Measurements from ENCODE around the gene PROP1. TPM values are rescaled to one million over a fixed set of nuclear protein-coding genes. Genes with fewer than 3 reads are reported as not detected.
"Not testable (repeated sequence)": the region's sequence is repeated elsewhere in the genome, so short reads cannot be mapped to it uniquely, and the experiment has no call there.

PROP1 gene
- polyA plus RNA-seq (ENCODE audit: insufficient read length): not detected

DNA sequence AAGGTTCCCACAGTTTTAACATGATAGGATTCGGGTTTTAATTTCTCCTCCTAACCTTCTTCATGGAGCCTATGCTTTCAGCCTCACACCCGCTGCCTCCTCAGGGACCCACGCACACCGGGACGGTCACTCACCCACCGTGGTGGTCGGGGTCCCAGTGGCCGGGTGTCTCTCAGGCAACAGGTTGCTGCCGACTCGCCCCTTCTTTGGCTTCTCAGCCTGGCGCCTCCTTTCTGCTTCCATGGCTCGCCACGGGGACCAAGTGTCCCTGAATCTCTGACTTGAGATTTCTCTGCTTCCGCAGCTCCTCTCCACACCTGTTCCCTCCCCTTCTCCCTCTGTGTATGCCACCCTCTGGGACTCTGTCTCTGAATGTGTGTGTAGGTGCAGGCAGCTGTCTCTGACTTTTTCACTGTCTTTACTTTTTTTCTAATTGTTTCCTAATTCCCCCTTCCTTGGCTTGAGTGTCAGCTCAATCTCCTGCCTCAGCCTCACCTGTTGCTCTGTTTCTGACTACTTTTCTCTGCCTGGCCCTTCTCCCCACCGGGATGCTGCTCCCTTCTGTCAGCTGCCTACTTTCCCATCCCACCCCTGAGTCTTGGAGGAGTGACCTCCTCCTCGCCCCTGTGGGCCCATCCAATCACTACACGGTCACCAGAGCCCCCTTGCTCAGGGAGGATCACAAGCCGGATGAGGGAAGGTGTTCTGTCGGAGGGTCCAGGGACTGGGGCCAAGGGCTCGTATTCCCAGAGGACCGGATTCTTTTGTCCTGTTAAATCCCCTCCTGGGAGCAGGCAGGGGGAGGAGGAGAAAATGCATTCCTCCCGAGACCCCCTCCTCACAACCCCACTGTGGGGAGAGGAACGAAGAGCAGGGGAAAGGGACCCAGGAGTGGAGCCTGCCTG, at the start of gene PROP1:
TSS of gene PROP1 (minus strand) at position 552 of the 905 bp plus-strand sequence. CDS start at position 243, 309 bp downstream.
- DNase-seq: no peak

GRCh38 chr5:178019379-178020030, 23.5 kb upstream of the PROP1 start:
- not testable (repeated sequence) for DNase-seq

- DNase-seq: not testable (repeated sequence)
These were observed 16.7 kb upstream of the PROP1 start for GRCh38 chr5:178012758-178013157.

DNA sequence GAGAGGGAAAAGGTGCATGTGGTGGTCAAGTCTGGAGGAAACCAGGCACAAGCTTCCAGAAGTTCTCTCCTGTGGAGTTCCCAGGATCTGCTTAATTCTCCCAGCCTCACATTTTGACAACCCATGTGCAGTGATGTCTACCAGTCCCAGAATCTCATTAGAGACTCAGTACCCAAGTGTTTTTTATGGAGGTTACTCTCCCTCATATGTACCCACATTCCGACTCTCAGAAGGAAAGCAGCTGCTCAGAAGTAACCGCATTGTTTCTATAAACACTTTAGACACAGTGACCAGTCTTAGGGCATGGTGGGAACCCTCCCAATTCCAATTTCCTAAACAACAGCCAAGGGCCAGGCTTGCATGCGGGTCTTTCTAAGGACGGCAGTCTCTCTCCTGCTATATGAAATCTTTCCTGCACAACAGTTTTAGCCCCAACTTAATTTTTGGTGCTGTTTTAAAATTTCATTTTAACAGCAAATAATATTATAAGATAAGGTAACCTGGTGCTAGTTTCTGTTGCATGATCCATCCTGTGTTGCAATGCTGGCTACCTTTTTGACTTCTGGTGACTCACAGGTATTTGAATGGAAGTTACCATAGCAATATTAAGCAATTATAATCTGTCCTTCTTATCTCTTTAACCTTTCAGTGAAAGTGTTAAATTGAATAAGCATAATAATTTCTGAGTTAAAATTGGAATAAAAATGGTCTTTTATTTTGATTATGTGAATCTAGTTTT, 15.9 kb upstream of the PROP1 start:
- DNase-seq: not testable (repeated sequence)

- DNase-seq: not testable (repeated sequence)
These were observed 11.2 kb upstream of the PROP1 start for GRCh38 chr5:178007272-178007671.

DNA sequence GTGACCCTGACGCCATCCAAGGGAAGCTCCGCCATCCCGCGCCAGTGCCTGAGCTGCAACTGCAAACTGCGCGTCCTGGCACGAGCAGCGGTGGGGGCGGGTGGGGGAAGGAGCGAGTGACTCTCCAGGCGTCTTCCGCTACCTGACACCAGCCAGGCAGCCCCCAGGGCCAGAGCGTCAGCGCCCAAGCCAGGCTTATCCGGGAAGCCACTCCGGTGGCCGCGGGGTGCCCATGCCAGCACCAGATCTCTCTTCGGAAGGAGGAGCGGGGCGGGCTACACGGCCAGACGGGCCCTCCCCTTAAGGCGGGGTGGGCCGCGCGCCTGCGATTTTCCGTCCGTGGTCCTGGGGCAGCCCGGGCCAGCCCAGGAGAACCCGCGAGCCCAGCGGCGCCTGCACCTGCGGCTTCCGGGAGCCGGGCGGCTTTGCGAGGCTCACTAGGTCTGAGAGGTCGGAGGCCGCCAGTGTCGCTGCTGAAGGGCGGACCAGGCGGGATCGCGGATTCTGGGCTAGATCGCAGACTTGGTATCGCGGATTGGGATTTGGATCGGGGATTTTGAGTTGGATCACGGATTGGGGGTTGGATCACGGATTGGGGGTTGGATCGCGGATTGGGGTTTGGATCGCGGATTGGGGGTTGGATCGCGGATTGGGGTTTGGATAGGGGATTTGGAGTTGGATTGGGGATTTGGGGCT, 10.6 kb upstream of the PROP1 start:
- not testable (repeated sequence) for DNase-seq

DNA sequence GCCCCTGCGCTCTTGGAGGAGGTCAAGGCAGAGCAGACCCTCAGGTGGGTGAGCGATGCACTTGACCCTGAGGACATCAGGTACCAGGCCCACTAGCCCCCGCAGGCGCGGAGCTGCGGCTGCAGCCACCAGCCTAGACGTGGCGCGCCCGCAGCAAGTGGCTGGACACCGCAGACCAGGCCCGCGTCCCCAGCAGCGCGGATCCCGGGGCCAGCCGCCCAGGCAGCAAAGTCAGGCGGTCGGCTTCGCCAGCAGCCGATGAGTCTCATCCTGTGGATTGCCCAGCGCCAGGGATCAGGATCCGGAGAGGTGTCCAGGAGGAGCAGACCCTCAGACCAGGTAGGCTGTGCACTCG, 10.1 kb upstream of the PROP1 start:
- not testable (repeated sequence) for DNase-seq

GRCh38 chr5:177997846-177998245, 1.8 kb upstream of the PROP1 start:
- no peak for DNase-seq

DNA sequence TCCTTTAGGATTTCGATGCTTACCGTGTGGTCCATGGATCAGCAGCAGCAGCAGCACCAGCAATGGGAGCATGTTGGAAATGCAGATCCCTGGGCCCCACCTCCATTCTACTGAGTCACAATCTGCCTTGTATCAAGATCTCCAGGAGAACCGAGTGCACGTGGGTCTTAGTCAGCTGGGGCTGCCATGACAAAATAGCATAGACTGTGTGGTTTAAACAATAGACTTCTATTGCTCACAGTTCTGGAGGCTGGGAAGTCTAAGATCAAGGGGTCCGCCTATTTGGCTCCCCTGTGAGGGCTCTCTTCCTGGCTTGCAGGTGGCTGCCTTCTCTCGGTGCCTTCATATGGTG, 1.3 kb upstream of the PROP1 start:
- DNase-seq: no peak

GRCh38 chr5:177996660-177997318, 747 bp upstream of the PROP1 start:
- DNase-seq: no peak

DNA sequence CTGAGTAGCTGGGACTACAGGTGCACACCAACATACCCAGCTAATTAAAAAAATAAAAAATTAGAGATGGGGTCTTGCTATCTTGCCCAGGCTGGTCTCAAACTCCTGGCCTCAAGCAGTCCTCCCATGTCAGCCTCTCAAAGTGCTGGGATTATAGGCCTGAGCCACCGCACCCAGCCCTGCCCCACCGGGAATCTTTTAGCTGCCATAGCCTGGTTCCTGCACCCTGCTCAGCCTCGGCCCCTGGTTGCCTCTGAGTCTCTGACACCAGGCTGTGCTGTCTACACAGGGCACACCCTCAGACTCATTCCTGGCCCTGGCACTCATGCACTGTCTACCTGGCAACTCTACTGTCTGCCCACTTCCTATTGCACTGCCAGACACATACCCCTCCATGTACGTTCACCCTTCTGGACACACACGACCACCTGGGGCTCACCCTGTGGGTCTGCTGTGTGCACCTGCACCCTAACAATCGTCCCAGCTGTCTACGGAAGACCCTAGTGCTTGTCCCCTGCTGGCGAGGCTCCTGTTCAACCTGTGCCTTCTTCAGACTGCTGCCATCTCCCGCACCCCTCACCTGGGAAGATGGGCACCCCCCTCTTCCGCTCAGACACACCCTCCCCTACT, 1.4 kb downstream of the PROP1 start:
- no peak for DNase-seq

- DNase-seq: no peak
These were observed 2.0 kb downstream of the PROP1 start for GRCh38 chr5:177994063-177994462.

DNA sequence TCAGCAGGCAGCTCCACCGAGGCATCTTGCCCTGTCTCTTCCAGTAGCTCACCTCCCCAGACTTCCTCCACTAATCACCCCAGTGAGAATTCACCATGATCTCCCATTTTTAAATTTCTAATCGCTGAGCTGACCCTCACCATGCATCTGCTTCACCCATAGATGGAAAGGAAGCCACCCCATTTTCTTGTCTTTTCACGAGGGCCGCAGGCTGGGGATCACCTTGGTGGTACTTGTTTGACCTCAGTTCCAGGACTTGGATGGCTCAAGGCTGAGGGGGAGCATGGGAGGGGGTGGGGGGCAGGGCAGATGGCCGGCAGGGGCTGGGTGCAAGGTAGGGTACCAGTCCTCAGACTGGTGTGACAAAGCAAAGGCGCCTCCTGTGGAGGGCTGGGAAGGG, 3.6 kb downstream of the PROP1 start:
- DNase-seq: no peak

DNA sequence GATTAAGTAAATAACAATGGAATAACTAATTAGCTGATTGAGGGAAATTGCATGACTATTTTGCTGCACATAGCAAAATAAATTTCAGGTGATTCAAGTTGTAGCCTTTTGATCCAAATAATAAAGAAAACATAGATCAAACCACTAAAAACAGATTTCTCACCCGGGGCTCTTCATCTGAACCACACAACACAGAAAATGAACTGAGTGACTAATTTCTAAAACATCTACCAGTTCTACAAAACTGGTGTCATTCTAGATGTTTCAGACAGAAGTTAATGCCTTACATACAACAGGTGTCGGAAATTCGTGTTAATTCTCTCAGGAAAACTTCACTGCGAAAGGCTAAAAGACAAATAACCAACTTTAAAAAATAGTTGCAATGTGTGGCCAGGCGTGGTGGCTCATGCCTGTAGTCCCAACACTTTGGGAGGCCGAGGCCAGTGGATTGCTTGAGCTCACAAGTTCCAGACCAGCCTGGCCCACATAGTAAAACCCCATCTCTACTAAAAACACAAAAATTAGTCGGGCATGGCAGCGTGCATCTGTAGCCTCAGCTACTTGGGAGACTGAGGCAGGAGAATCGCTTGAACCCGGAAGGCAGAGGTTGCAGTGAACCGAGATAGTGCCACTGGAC, 6.9 kb downstream of the PROP1 start:
- DNase-seq: no peak

DNA sequence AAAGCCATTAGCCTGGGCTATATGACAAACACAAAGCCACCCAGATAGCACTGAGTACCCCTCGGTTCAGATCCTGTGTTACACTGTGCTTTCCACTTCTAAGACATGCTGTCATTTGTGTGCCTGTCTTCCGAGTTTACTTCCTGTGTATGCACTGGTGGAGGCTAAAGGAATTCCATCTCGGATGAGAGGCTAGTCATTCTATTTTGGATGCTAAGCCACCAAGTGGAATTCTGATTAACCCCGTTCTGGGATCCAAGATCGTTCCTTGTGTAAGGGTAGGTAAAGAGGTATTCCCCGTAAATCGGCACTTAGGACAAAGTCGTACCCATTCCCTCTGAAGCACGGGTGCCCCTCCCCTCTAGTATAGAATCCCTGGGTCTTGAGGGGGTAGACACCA, 8.7 kb downstream of the PROP1 start:
- no peak for DNase-seq

DNA sequence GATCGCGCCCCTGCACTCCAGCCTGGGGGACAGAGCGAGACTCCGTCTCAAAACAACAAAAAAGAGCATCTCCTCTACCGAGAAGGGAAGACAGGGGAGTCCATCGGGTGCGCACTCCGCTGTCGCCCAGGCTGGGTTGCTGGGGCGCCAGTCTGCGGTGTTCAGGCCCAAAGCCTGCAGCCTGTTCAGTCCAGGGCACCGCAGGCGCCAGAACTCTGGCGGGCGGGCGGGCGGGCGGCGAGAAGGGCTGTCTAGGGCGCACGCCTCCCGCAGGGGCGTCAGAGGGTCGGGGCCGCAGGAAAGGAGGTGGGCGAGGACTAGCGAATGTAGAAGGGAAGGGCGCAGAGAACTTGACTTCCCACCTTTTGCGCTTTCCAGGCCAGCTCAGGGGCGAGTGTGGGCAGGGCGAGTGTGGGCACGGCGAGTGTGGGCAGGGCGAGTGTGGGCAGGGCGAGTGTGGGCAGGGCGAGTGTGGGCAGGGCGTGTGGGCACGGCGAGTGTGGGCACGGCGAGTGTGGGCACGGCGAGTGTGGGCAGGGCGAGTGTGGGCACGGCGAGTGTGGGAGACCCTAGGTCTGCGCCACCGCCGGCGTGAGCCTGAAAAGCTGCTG, 10.5 kb downstream of the PROP1 start:
- DNase-seq: no peak

DNA sequence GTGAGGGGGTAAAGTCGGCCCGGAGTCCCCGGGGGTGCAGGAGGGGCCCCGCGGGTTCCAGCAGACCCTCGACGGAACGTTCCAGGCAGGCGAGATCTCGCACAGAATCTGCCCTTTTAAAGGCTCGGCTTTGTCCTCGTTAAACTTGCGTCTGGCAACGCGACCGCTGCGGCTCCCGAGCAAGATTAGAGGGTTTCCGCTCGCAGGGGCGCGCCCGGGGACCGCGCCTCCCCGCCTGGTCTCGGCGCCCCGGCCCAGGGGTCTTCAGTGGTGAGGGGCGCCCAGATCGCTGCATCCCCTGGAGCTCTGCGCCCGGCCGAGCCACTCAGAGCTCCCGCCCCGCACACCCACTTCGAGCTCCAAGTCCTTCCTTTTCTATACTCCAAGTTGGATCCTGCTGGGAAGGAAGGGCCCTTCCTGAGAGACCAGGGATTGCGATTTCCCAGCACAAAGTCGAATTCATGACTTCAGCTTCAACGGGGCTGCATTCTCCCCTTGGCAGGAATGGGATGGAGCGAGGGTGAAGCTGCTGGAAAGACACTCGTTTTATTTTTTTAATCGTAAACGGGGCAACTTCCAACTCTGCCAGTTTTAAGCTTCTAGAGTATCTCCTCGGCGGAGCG, 11.3 kb downstream of the PROP1 start:
- no peak for DNase-seq

GRCh38 chr5:177983763-177984583, 12.1 kb downstream of the PROP1 start:
- no peak for DNase-seq

DNA sequence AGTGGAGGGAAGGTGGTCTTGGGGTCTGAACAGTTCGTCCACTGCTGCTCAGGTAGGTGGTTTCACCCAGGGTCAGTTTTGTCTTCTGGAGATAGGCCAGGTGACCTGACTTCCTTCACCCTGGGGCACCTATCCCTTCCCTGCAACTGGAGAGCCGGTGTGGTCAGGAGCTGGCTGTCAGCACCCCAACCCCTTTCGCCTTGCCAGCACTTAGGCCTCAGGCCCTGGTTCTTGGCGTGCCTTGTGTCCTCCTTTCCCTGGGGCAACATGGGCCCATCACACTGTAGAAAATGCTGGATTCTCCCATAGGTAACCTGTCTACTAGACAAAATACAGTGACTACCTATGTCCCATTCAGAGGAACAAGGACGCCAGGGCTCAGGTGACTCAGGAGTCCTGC, 13.1 kb downstream of the PROP1 start:
- no peak for DNase-seq
